ENCODE results near the gene ZRANB3. TPM values are rescaled to one million over a fixed set of nuclear protein-coding genes. Genes with fewer than 3 reads are reported as not detected.
A peak's percentile ranks its signal among the peaks of the same experiment; 100 is the strongest.

ZRANB3 gene
- total RNA-seq, 1 donor from 2014 or later, result 8.9 TPM

DNA sequence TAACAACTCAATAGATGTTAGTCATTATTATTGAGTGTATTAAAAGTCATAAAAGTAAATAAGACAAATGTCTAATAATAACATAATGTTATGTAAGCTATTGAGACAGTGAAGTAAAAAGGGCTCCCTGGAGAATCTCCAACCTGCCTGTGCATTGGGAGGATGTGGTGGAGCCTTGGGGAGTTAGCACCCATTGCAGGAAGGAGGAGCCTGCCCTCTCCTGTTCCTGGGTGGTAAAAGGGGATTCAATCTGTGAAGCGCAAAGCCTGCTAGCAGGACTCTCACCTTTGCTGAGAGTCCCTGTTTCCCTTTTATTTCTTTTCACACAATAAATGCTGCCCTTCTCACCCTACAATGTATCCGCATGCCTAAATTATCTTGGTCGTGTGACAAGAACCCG lies 272.8 kb downstream of the ZRANB3 start:
- H3K27ac Mint-ChIP-seq (ENCODE audit: unreplicated experiment), result no peak overlapping the region
- H3K4me3 Mint-ChIP-seq (ENCODE audit: unreplicated experiment), result no peak overlapping the region
- no peak overlapping the region for H3K4me2 ChIP-seq (ENCODE audit: low read length)
- FAIRE-seq (no peak), DNase-seq (ENCODE audit: low read depth) (no peak)
- no peaks in the 10 kb centered on the region for H3K36me3 ChIP-seq (ENCODE audit: insufficient read depth, low read length)
- H3K79me2 ChIP-seq (ENCODE audit: insufficient read depth, low read length), result no peaks in the 10 kb centered on the region
- H3K36me3 Mint-ChIP-seq (ENCODE audit: low read depth, unreplicated experiment), result no peaks in the 10 kb centered on the region
- H3K9me3 ChIP-seq (ENCODE audit: insufficient read depth, low read depth, low read length), result no peaks in the 10 kb centered on the region
- no peak overlapping the region for H3K27ac ChIP-seq (ENCODE audit: low read depth, low read length)
- no peak overlapping the region for H3K9ac ChIP-seq (ENCODE audit: low read length)
- TF ChIP-seq, protein P1, sequence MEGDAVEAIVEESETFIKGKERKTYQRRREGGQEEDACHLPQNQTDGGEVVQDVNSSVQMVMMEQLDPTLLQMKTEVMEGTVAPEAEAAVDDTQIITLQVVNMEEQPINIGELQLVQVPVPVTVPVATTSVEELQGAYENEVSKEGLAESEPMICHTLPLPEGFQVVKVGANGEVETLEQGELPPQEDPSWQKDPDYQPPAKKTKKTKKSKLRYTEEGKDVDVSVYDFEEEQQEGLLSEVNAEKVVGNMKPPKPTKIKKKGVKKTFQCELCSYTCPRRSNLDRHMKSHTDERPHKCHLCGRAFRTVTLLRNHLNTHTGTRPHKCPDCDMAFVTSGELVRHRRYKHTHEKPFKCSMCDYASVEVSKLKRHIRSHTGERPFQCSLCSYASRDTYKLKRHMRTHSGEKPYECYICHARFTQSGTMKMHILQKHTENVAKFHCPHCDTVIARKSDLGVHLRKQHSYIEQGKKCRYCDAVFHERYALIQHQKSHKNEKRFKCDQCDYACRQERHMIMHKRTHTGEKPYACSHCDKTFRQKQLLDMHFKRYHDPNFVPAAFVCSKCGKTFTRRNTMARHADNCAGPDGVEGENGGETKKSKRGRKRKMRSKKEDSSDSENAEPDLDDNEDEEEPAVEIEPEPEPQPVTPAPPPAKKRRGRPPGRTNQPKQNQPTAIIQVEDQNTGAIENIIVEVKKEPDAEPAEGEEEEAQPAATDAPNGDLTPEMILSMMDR (IDR thresholded peaks at IDR 0.05; ENCODE audit: insufficient read depth, low read depth, low read length), result no peak
- no peak for TF ChIP-seq EZH2 (IDR thresholded peaks at IDR 0.05; ENCODE audit: insufficient read depth, low read length)
- no peaks in the 10 kb centered on the region for H3K27me3 ChIP-seq (ENCODE audit: insufficient read depth, low read length)
- peaks cover 5% of the 10 kb centered on the region for H3K9me3 Mint-ChIP-seq (ENCODE audit: unreplicated experiment)
- H3K4me1 Mint-ChIP-seq (ENCODE audit: low read depth, unreplicated experiment), result no peaks in the 10 kb centered on the region
- no peak overlapping the region for H3K4me3 ChIP-seq (ENCODE audit: insufficient read depth, low read depth, low read length)
- no peaks in the 10 kb centered on the region for H3K27me3 Mint-ChIP-seq (ENCODE audit: low read depth, unreplicated experiment)
- no peaks in the 10 kb centered on the region for H3K4me1 ChIP-seq (ENCODE audit: insufficient read depth, low read length)
- no peak overlapping the region for H2AFZ ChIP-seq (ENCODE audit: low read depth, low read length)
- no peaks in the 10 kb centered on the region for H4K20me1 ChIP-seq (ENCODE audit: insufficient read depth, low read length)

DNA sequence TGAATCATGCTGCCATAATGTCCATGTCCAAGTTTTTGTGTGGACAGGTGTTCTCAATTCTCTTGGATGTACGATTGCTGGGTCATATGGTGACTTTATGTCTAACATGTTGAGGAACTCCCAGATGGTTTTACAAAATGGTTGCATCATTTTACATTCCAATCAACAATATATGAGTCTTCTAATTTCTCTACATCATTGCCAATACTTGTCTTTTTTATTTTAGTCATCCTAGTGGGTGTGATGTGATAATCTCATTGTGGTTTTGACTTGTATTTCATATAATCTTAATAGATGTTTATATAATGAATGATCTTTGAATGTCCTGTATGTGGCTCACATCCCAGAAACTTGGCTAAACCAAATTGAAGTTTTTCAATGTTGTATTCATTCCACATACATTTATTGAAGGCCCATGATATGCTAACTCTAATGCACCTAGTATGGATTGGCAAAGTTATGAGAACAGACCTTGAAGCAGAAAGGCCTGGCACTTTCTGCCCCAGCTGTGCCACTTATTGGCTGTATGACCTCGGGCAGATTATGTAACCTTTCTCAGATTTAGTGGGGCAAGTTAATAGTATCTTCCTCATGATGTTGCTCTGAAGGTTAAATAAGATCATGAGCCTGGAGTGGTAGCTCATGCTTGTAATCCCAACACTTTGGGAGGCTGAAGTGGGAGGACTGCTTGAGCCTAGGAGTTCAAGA lies 273.5 kb downstream of the ZRANB3 start:
- Histone ChIP-seq H3K4me2 (ENCODE audit: low read length) (no peak overlapping the region), H4K20me1 (ENCODE audit: insufficient read depth, low read length) (no peaks in the 10 kb centered on the region), H3K4me3 (ENCODE audit: insufficient read depth, low read depth, low read length) (no peak overlapping the region), H3K9me3 (ENCODE audit: insufficient read depth, low read depth, low read length) (no peaks in the 10 kb centered on the region), H3K36me3 (ENCODE audit: insufficient read depth, low read length) (no peaks in the 10 kb centered on the region), H3K4me1 (ENCODE audit: insufficient read depth, low read length) (no peaks in the 10 kb centered on the region), H3K27ac (ENCODE audit: low read depth, low read length) (no peak overlapping the region), H3K27me3 (ENCODE audit: insufficient read depth, low read length) (no peaks in the 10 kb centered on the region), H3K79me2 (ENCODE audit: insufficient read depth, low read length) (no peaks in the 10 kb centered on the region), H3K9ac (ENCODE audit: low read length) (no peak overlapping the region), H2AFZ (ENCODE audit: low read depth, low read length) (no peak overlapping the region)
- peak; percentile 64 for DNase-seq (ENCODE audit: low read depth)
- Mint-ChIP-seq H3K27me3 (ENCODE audit: low read depth, unreplicated experiment) (no peaks in the 10 kb centered on the region), H3K27ac (ENCODE audit: unreplicated experiment) (no peak overlapping the region), H3K9me3 (ENCODE audit: unreplicated experiment) (peaks cover 5% of the 10 kb centered on the region), H3K36me3 (ENCODE audit: low read depth, unreplicated experiment) (no peaks in the 10 kb centered on the region), H3K4me1 (ENCODE audit: low read depth, unreplicated experiment) (no peaks in the 10 kb centered on the region), H3K4me3 (ENCODE audit: unreplicated experiment) (no peak overlapping the region)
- TF ChIP-seq EZH2 (IDR thresholded peaks at IDR 0.05; ENCODE audit: insufficient read depth, low read length), result no peak
- TF ChIP-seq, protein P1 (IDR thresholded peaks at IDR 0.05; ENCODE audit: insufficient read depth, low read depth, low read length), result no peak
- no peak for FAIRE-seq

DNA sequence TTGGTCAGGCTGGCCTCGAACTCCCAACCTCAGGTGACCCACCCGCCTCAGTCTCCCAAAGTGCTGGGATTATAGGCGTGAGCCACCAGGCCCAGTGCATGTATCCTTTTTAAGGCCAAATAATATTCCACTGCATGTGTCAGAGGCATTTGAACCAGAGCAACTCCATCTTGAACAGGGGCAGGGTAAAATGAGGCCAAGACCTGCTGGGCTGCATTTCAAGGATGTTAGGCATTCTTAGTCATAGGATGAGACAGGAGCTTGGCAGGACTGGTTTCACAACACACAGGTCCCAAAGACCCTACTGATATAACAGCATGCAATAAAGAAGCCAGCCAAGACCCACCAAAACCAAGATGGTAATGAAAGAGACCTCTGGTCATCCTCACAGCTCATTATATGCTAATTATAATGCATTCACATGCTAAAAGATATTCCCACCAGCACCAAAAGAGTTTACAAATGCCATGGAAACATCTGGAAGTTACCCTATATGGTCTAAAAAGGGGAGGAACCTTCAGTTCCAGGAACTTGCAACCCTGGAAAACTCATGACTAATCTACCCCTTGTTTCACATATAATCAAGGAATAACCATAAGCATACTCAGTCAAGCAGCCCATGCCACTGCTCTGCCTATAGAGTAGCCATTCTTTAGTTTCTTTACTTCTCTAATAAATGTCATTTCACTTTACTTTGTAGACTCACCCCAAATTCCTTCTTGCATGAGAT lies 274.3 kb downstream of the ZRANB3 start:
- Histone ChIP-seq H3K4me3 (ENCODE audit: insufficient read depth, low read depth, low read length) (no peak overlapping the region), H3K79me2 (ENCODE audit: insufficient read depth, low read length) (no peaks in the 10 kb centered on the region), H3K9ac (ENCODE audit: low read length) (no peak overlapping the region), H3K9me3 (ENCODE audit: insufficient read depth, low read depth, low read length) (no peaks in the 10 kb centered on the region), H3K4me2 (ENCODE audit: low read length) (no peak overlapping the region), H3K27me3 (ENCODE audit: insufficient read depth, low read length) (no peaks in the 10 kb centered on the region), H3K36me3 (ENCODE audit: insufficient read depth, low read length) (no peaks in the 10 kb centered on the region), H4K20me1 (ENCODE audit: insufficient read depth, low read length) (no peaks in the 10 kb centered on the region), H2AFZ (ENCODE audit: low read depth, low read length) (no peak overlapping the region), H3K4me1 (ENCODE audit: insufficient read depth, low read length) (no peaks in the 10 kb centered on the region), H3K27ac (ENCODE audit: low read depth, low read length) (no peak overlapping the region)
- H3K36me3 Mint-ChIP-seq (ENCODE audit: low read depth, unreplicated experiment), result no peaks in the 10 kb centered on the region
- H3K4me3 Mint-ChIP-seq (ENCODE audit: unreplicated experiment), result no peak overlapping the region
- H3K9me3 Mint-ChIP-seq (ENCODE audit: unreplicated experiment), result peaks cover 6% of the 10 kb centered on the region
- TF ChIP-seq, protein P1 (IDR thresholded peaks at IDR 0.05; ENCODE audit: insufficient read depth, low read depth, low read length), result no peak
- no peak for TF ChIP-seq EZH2 (IDR thresholded peaks at IDR 0.05; ENCODE audit: insufficient read depth, low read length)
- H3K27me3 Mint-ChIP-seq (ENCODE audit: low read depth, unreplicated experiment), result no peaks in the 10 kb centered on the region
- H3K27ac Mint-ChIP-seq (ENCODE audit: unreplicated experiment), result no peak overlapping the region
- no peaks in the 10 kb centered on the region for H3K4me1 Mint-ChIP-seq (ENCODE audit: low read depth, unreplicated experiment)
- FAIRE-seq (no peak), DNase-seq (ENCODE audit: low read depth) (peak; percentile 25)
